Endodermal cell (in vitro differentiated cells): ENCODE measurements around the gene VAC14. TPM values are rescaled to one million over a fixed set of nuclear protein-coding genes. Genes with fewer than 3 reads are reported as not detected.

Experiments
- DNase-seq: peaks from one replicate; pipeline ENCODE4 v3.0.0-alpha.2; 2017
- H3K27ac ChIP-seq: 2 replicates; pipeline ENCODE4 v1.5.1; 2013; ENCODE audit warnings: mild to moderate bottlenecking, low read depth, low read length, moderate library complexity
- H3K27me3 ChIP-seq: 2 replicates; pipeline ENCODE4 v1.6.1; 2013; ENCODE audit warnings: mild to moderate bottlenecking, low read length, moderate library complexity; ENCODE audit not compliant: insufficient read depth, control insufficient read depth, poor library complexity, severe bottlenecking
- H3K36me3 ChIP-seq: 2 replicates; pipeline ENCODE4 v1.7.0; 2013; ENCODE audit warnings: mild to moderate bottlenecking, low read length, moderate library complexity; ENCODE audit not compliant: control insufficient read depth, insufficient read depth
- H3K4me1 ChIP-seq: one replicate; pipeline ENCODE4 v1.7.0; 2013; ENCODE audit warnings: low read length; ENCODE audit not compliant: control insufficient read depth, insufficient read depth
- H3K4me3 ChIP-seq: 2 replicates; pipeline ENCODE4 v1.5.1; 2013; ENCODE audit warnings: mild to moderate bottlenecking, low read length, moderate library complexity
- H3K9ac ChIP-seq: 2 replicates; pipeline ENCODE4 v1.6.1; 2013; ENCODE audit warnings: mild to moderate bottlenecking, low read length, moderate library complexity; ENCODE audit not compliant: poor library complexity, severe bottlenecking; ENCODE audit errors: extremely low read depth
- H3K9me3 ChIP-seq: 2 replicates; pipeline ENCODE4 v1.6.1; 2013; ENCODE audit warnings: mild to moderate bottlenecking, low read length, moderate library complexity; ENCODE audit not compliant: control insufficient read depth
- H3K27ac Mint-ChIP-seq: 2 replicates; pipeline ENCODE4 v1.8.0; 2020; ENCODE audit warnings: mixed read lengths
- H3K27me3 Mint-ChIP-seq: 2 replicates; pipeline ENCODE4 v1.8.0; 2021; ENCODE audit warnings: mild to moderate bottlenecking, mixed read lengths; ENCODE audit not compliant: insufficient read depth
- H3K36me3 Mint-ChIP-seq: 2 replicates; pipeline ENCODE4 v1.8.0; 2020; ENCODE audit warnings: low read depth, mixed read lengths
- H3K4me1 Mint-ChIP-seq: 2 replicates; pipeline ENCODE4 v1.8.0; 2020; ENCODE audit warnings: mixed read lengths
- H3K4me3 Mint-ChIP-seq: 2 replicates; pipeline ENCODE4 v1.8.0; 2020; ENCODE audit warnings: mild to moderate bottlenecking, moderate library complexity, mixed read lengths
- H3K9me3 Mint-ChIP-seq: 2 replicates; pipeline ENCODE4 v1.8.0; 2020; ENCODE audit warnings: mild to moderate bottlenecking, mixed read lengths
- WGBS, 2 experiments: methylation state at CpG; one replicate each; pipeline versions ENCODE4 v1.1.5 to v1.1.7; 2013; ENCODE audit warnings: missing lambda C conversion rate in 2 of 2, mixed read lengths in 1 of 2; ENCODE audit not compliant: insufficient coverage in 1 of 2, insufficient read length in 1 of 2; 5-methylcytosine and 5-hydroxymethylcytosine counted together
- total RNA-seq, 2 donors: library from RNA; stranded (reverse); fragmentation: NEBNext Ultra II Directional in 1 of 2; extraction: Animal tissue kit (Norgen Biotek cat#: 25700) in 1 of 2; gene quantifications; 2 replicates in 1 of 2; 3 replicates in 1 of 2; pipeline ENCODE4 v1.2.1, GENCODE V29; 2021
- TF ChIP-seq, protein P1 (sequence below): fragments of 200-600 bp; sonication (generic); conservative IDR thresholded peaks from 2 replicates; pipeline ENCODE4 v1.5.0; 2021; ENCODE audit warnings: antibody characterized with exemption, mild to moderate bottlenecking

Gene VAC14
- total RNA-seq, 2 donors from 2014 or later = 47.5 to 48.7 TPM

DNA sequence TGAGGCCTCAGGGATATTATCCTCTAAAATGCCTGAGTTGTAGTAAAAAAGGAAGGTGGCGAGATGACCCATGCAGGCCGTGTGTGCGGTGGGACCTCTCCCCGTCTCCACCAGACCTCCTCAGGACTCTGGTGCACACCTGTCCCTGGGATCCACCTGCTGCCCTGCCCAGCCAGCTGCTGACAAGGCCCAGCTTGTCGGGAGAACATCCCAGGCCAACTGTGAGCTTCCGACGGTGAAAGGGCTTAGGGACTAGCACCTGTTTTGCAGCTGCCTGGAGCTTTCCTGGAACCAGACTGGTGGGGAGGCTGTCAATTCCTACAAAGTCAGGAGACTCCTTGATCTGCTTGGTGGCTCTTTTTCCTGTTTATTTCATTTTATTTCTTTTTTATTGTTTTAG lies 143.0 kb downstream of the VAC14 start:
- H3K4me3 ChIP-seq = no peak overlapping the region
- Mint-ChIP-seq H3K27ac (no peak overlapping the region), H3K27me3 (no peaks in the 10 kb centered on the region), H3K4me3 (no peak overlapping the region), H3K9me3 (no peaks in the 10 kb centered on the region), H3K36me3 (peaks cover 2% of the 10 kb centered on the region), H3K4me1 (peaks cover 3% of the 10 kb centered on the region)
- no peaks in the 10 kb centered on the region for H3K27me3 ChIP-seq
- H3K9ac ChIP-seq = no peak overlapping the region
- H3K36me3 ChIP-seq = no peaks in the 10 kb centered on the region
- H3K27ac ChIP-seq = no peak overlapping the region
- H3K9me3 ChIP-seq = no peaks in the 10 kb centered on the region
- DNase-seq = no peak
- WGBS, 2 experiments = 84 to 87% methylated on average over 4 to 7 of the region's 7 CpGs
- H3K4me1 ChIP-seq = no peaks in the 10 kb centered on the region
- TF ChIP-seq, protein P1, sequence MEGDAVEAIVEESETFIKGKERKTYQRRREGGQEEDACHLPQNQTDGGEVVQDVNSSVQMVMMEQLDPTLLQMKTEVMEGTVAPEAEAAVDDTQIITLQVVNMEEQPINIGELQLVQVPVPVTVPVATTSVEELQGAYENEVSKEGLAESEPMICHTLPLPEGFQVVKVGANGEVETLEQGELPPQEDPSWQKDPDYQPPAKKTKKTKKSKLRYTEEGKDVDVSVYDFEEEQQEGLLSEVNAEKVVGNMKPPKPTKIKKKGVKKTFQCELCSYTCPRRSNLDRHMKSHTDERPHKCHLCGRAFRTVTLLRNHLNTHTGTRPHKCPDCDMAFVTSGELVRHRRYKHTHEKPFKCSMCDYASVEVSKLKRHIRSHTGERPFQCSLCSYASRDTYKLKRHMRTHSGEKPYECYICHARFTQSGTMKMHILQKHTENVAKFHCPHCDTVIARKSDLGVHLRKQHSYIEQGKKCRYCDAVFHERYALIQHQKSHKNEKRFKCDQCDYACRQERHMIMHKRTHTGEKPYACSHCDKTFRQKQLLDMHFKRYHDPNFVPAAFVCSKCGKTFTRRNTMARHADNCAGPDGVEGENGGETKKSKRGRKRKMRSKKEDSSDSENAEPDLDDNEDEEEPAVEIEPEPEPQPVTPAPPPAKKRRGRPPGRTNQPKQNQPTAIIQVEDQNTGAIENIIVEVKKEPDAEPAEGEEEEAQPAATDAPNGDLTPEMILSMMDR = no peak

DNA sequence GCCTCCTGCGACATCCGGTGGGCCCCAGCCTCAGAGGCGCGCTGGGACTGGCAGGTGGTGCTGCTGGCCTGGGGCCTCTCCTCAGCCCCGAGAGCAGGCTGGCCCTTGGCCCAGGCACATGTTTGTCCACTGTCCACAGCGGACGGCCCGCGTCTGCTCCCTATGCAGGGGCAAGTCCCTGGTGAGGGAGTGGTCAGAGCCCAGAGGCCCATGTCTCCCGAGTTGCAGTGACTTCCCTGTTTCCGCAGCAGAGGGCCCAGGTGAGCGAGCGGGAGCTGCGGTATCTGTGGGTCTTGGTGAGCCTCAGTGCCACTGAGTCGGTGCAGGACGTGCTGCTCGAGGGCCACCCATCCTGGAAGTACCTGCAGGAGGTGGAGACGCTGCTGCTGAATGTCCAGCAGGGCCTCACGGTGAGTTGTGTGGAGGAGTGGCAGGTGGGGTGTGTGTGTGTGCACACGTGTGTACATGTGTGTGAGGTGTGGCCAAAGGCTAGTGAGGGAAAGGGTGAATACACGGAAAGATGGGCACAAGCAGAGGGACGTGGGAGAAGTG lies 144.2 kb downstream of the VAC14 start:
- Histone ChIP-seq H3K27me3 (no peaks in the 10 kb centered on the region), H3K36me3 (no peaks in the 10 kb centered on the region), H3K27ac (no peak overlapping the region), H3K4me1 (no peaks in the 10 kb centered on the region), H3K4me3 (no peak overlapping the region), H3K9ac (no peak overlapping the region), H3K9me3 (no peaks in the 10 kb centered on the region)
- peaks cover 2% of the 10 kb centered on the region for H3K36me3 Mint-ChIP-seq
- TF ChIP-seq, protein P1 = peak; percentile 30
- DNase-seq = peak; percentile 73
- no peaks in the 10 kb centered on the region for H3K27me3 Mint-ChIP-seq
- H3K9me3 Mint-ChIP-seq = no peaks in the 10 kb centered on the region
- 90% methylated on average over 16 to 22 of the region's 22 CpGs for WGBS, 2 experiments
- peaks cover 3% of the 10 kb centered on the region for H3K4me1 Mint-ChIP-seq
- H3K27ac Mint-ChIP-seq = no peak overlapping the region
- no peak overlapping the region for H3K4me3 Mint-ChIP-seq

DNA sequence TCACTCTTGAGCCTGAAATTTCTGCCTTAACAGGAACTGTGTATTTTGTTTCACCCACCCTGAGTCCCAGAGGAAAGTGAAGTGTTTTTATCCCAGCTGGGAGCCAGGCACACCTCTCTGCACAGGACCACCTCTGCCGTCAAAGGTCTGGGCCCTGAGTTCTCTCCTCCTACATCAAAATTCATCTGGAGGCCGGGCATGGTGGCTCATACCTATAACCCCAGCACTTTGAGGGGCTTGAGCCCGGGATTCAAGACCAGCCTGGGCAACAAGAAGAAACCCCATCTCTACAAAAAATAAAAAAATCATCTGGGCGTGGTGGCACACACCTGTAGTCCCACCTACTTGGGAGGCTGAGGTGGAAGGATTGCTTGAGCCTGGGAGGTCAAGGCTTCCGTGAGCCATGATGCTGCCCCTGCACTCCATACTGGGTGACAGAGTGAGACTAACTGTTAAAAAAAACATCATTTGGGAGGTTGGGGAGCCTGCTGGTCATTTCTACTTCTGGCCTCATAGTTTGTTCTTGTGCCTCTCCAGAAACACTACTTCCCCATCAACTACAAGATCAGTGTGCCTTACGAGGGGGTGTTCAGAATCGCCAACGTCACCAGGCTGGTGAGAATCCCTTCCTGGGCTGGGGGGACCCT lies 144.8 kb downstream of the VAC14 start:
- TF ChIP-seq, protein P1 = no peak
- Mint-ChIP-seq H3K36me3 (peaks cover 2% of the 10 kb centered on the region), H3K4me1 (peaks cover 6% of the 10 kb centered on the region), H3K4me3 (no peak overlapping the region), H3K9me3 (no peaks in the 10 kb centered on the region), H3K27ac (no peak overlapping the region), H3K27me3 (no peaks in the 10 kb centered on the region)
- Histone ChIP-seq H3K27me3 (no peaks in the 10 kb centered on the region), H3K9ac (no peak overlapping the region), H3K36me3 (no peaks in the 10 kb centered on the region), H3K27ac (no peak overlapping the region), H3K4me1 (no peaks in the 10 kb centered on the region), H3K4me3 (no peak overlapping the region), H3K9me3 (no peaks in the 10 kb centered on the region)
- WGBS, 2 experiments = 86 to 94% methylated on average over 4 to 8 of the region's 8 CpGs
- DNase-seq = no peak
